ENCODE results near the gene MCM9.
"Not testable (repeated sequence)": the region's sequence is repeated elsewhere in the genome, so short reads cannot be mapped to it uniquely, and the experiment has no call there.

Gene MCM9

GRCh38 chr6:118872726-118873125, 62.2 kb downstream of the MCM9 start:
- Histone ChIP-seq H4K5ac (ENCODE audit: low read length) (no peak overlapping the region), H3K4me2 (ENCODE audit: low read length) (no peak overlapping the region), H3K9ac (ENCODE audit: low read length) (no peak overlapping the region), H2BK15ac (replicated peaks; ENCODE audit: low read depth) (no peak overlapping the region), H3K36me3 (ENCODE audit: control insufficient read depth, insufficient read depth, low read length) (no peaks in the 10 kb centered on the region), H3K23ac (ENCODE audit: low read length) (no peak overlapping the region), H3K4ac (ENCODE audit: low read depth, low read length) (no peak overlapping the region), H3K4me3 (ENCODE audit: low read length) (no peak overlapping the region), H3K4me1 (ENCODE audit: control insufficient read depth, low read depth, low read length) (no peaks in the 10 kb centered on the region), H3K79me1 (ENCODE audit: low read length) (no peaks in the 10 kb centered on the region), H4K8ac (ENCODE audit: low read depth, low read length) (no peak overlapping the region), H3K27ac (ENCODE audit: low read depth, low read length) (no peak overlapping the region), H2BK5ac (ENCODE audit: low read length) (no peak overlapping the region), H2BK120ac (ENCODE audit: low read depth, low read length) (no peak overlapping the region), H3K79me2 (ENCODE audit: control insufficient read depth, insufficient read depth, low read length) (no peaks in the 10 kb centered on the region), H3K27me3 (ENCODE audit: insufficient read depth, low read length, poor library complexity) (no peaks in the 10 kb centered on the region), H2AK5ac (ENCODE audit: low read length) (no peak overlapping the region), H3K18ac (ENCODE audit: low read length) (no peak overlapping the region), H3K56ac (ENCODE audit: low read length) (no peak overlapping the region)
- no CpG with 5 or more reads among the region's 2 CpGs for WGBS (ENCODE audit: extremely low coverage, insufficient coverage, low lambda C conversion rate)
- no peak for DNase-seq

- no peak overlapping the region for H2BK15ac ChIP-seq (replicated peaks; ENCODE audit: low read depth)
- no peaks in the 10 kb centered on the region for H3K79me2 ChIP-seq (ENCODE audit: control insufficient read depth, insufficient read depth, low read length)
- H3K4me2 ChIP-seq (ENCODE audit: low read length): no peak overlapping the region
- no peak overlapping the region for H3K27ac ChIP-seq (ENCODE audit: low read depth, low read length)
- H3K9ac ChIP-seq (ENCODE audit: low read length): no peak overlapping the region
- no peak overlapping the region for H2BK120ac ChIP-seq (ENCODE audit: low read depth, low read length)
- no peak for DNase-seq
- no peak overlapping the region for H3K56ac ChIP-seq (ENCODE audit: low read length)
- no peak overlapping the region for H2AK5ac ChIP-seq (ENCODE audit: low read length)
- no peaks in the 10 kb centered on the region for H3K79me1 ChIP-seq (ENCODE audit: low read length)
- no peaks in the 10 kb centered on the region for H3K4me1 ChIP-seq (ENCODE audit: control insufficient read depth, low read depth, low read length)
- no peak overlapping the region for H3K4ac ChIP-seq (ENCODE audit: low read depth, low read length)
- no peak overlapping the region for H3K4me3 ChIP-seq (ENCODE audit: low read length)
- H3K23ac ChIP-seq (ENCODE audit: low read length): no peak overlapping the region
- no peak overlapping the region for H4K5ac ChIP-seq (ENCODE audit: low read length)
- H4K8ac ChIP-seq (ENCODE audit: low read depth, low read length): no peak overlapping the region
- no peaks in the 10 kb centered on the region for H3K36me3 ChIP-seq (ENCODE audit: control insufficient read depth, insufficient read depth, low read length)
- no peak overlapping the region for H2BK5ac ChIP-seq (ENCODE audit: low read length)
- no peaks in the 10 kb centered on the region for H3K27me3 ChIP-seq (ENCODE audit: insufficient read depth, low read length, poor library complexity)
- H3K18ac ChIP-seq (ENCODE audit: low read length): no peak overlapping the region
Observed at GRCh38 chr6:118872318-118872717, 62.6 kb downstream of the MCM9 start.

GRCh38 chr6:118871331-118871730, 63.6 kb downstream of the MCM9 start:
- WGBS (ENCODE audit: extremely low coverage, insufficient coverage, low lambda C conversion rate): no CpG with 5 or more reads among the region's 5 CpGs

GRCh38 chr6:118869894-118870589, 64.9 kb downstream of the MCM9 start:
- Histone ChIP-seq H3K4me2 (ENCODE audit: low read length) (no peak overlapping the region), H3K18ac (ENCODE audit: low read length) (no peak overlapping the region), H3K23ac (ENCODE audit: low read length) (no peak overlapping the region), H3K56ac (ENCODE audit: low read length) (no peak overlapping the region), H3K4ac (ENCODE audit: low read depth, low read length) (no peak overlapping the region), H2BK120ac (ENCODE audit: low read depth, low read length) (no peak overlapping the region), H3K4me3 (ENCODE audit: low read length) (no peak overlapping the region), H3K9ac (ENCODE audit: low read length) (no peak overlapping the region), H4K8ac (ENCODE audit: low read depth, low read length) (no peak overlapping the region), H3K4me1 (ENCODE audit: control insufficient read depth, low read depth, low read length) (no peaks in the 10 kb centered on the region), H2AK5ac (ENCODE audit: low read length) (no peak overlapping the region), H3K79me2 (ENCODE audit: control insufficient read depth, insufficient read depth, low read length) (no peaks in the 10 kb centered on the region), H4K5ac (ENCODE audit: low read length) (no peak overlapping the region), H2BK5ac (ENCODE audit: low read length) (no peak overlapping the region), H3K27ac (ENCODE audit: low read depth, low read length) (no peak overlapping the region), H3K36me3 (ENCODE audit: control insufficient read depth, insufficient read depth, low read length) (no peaks in the 10 kb centered on the region), H2BK15ac (replicated peaks; ENCODE audit: low read depth) (no peak overlapping the region), H3K79me1 (ENCODE audit: low read length) (no peaks in the 10 kb centered on the region), H3K27me3 (ENCODE audit: insufficient read depth, low read length, poor library complexity) (no peaks in the 10 kb centered on the region)
- no CpG with 5 or more reads among the region's 2 CpGs for WGBS (ENCODE audit: extremely low coverage, insufficient coverage, low lambda C conversion rate)
- DNase-seq: no peak

More at GRCh38 chr6:118871331-118871730, 63.6 kb downstream of the MCM9 start:
- DNase-seq: no peak
- H3K36me3 ChIP-seq (ENCODE audit: control insufficient read depth, insufficient read depth, low read length): no peaks in the 10 kb centered on the region
- no peaks in the 10 kb centered on the region for H3K79me1 ChIP-seq (ENCODE audit: low read length)
- no peak overlapping the region for H2BK5ac ChIP-seq (ENCODE audit: low read length)
- no peak overlapping the region for H2BK120ac ChIP-seq (ENCODE audit: low read depth, low read length)
- no peak overlapping the region for H3K56ac ChIP-seq (ENCODE audit: low read length)
- no peaks in the 10 kb centered on the region for H3K27me3 ChIP-seq (ENCODE audit: insufficient read depth, low read length, poor library complexity)
- H3K4me3 ChIP-seq (ENCODE audit: low read length): no peak overlapping the region
- no peak overlapping the region for H3K4me2 ChIP-seq (ENCODE audit: low read length)
- H2AK5ac ChIP-seq (ENCODE audit: low read length): no peak overlapping the region
- H2BK15ac ChIP-seq (replicated peaks; ENCODE audit: low read depth): no peak overlapping the region
- no peaks in the 10 kb centered on the region for H3K79me2 ChIP-seq (ENCODE audit: control insufficient read depth, insufficient read depth, low read length)
- H4K8ac ChIP-seq (ENCODE audit: low read depth, low read length): no peak overlapping the region
- H3K4ac ChIP-seq (ENCODE audit: low read depth, low read length): no peak overlapping the region
- no peaks in the 10 kb centered on the region for H3K4me1 ChIP-seq (ENCODE audit: control insufficient read depth, low read depth, low read length)
- H3K9ac ChIP-seq (ENCODE audit: low read length): no peak overlapping the region
- no peak overlapping the region for H3K18ac ChIP-seq (ENCODE audit: low read length)
- H3K23ac ChIP-seq (ENCODE audit: low read length): no peak overlapping the region
- no peak overlapping the region for H4K5ac ChIP-seq (ENCODE audit: low read length)
- H3K27ac ChIP-seq (ENCODE audit: low read depth, low read length): no peak overlapping the region

GRCh38 chr6:118869350-118869749, 65.6 kb downstream of the MCM9 start:
- Histone ChIP-seq H3K27me3 (ENCODE audit: insufficient read depth, low read length, poor library complexity) (no peaks in the 10 kb centered on the region), H2AK5ac (ENCODE audit: low read length) (no peak overlapping the region), H3K56ac (ENCODE audit: low read length) (no peak overlapping the region), H3K4me3 (ENCODE audit: low read length) (no peak overlapping the region), H2BK5ac (ENCODE audit: low read length) (no peak overlapping the region), H2BK120ac (ENCODE audit: low read depth, low read length) (no peak overlapping the region), H3K18ac (ENCODE audit: low read length) (no peak overlapping the region), H3K9ac (ENCODE audit: low read length) (no peak overlapping the region), H3K79me2 (ENCODE audit: control insufficient read depth, insufficient read depth, low read length) (no peaks in the 10 kb centered on the region), H3K4me2 (ENCODE audit: low read length) (no peak overlapping the region), H3K4me1 (ENCODE audit: control insufficient read depth, low read depth, low read length) (no peaks in the 10 kb centered on the region), H2BK15ac (replicated peaks; ENCODE audit: low read depth) (no peak overlapping the region), H4K8ac (ENCODE audit: low read depth, low read length) (no peak overlapping the region), H3K23ac (ENCODE audit: low read length) (no peak overlapping the region), H3K27ac (ENCODE audit: low read depth, low read length) (no peak overlapping the region), H4K5ac (ENCODE audit: low read length) (no peak overlapping the region), H3K4ac (ENCODE audit: low read depth, low read length) (no peak overlapping the region), H3K36me3 (ENCODE audit: control insufficient read depth, insufficient read depth, low read length) (no peaks in the 10 kb centered on the region), H3K79me1 (ENCODE audit: low read length) (no peaks in the 10 kb centered on the region)
- no CpG with 5 or more reads among the region's 2 CpGs for WGBS (ENCODE audit: extremely low coverage, insufficient coverage, low lambda C conversion rate)
- DNase-seq: no peak

DNA sequence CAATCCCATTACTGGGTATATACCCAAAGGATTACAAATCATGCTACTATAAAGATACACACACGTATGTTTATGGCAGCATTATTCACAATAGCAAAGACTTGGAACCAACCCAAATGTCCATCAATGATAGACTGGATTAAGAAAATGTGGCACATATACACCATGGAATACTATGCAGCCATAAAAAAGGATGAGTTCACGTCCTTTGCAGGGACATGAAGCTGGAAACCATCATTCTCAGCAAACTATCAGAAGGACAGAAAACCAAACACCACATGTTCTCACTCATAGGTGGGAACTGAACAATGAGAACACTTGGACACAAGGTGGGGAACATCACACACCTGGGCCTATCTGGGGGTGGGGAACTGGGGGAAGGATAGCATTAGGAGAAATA, 66.1 kb downstream of the MCM9 start:
- not testable (repeated sequence) for H3K56ac ChIP-seq (ENCODE audit: low read length); H2BK5ac ChIP-seq (ENCODE audit: low read length); H3K27ac ChIP-seq (ENCODE audit: low read depth, low read length); H3K27me3 ChIP-seq (ENCODE audit: insufficient read depth, low read length, poor library complexity); H3K79me1 ChIP-seq (ENCODE audit: low read length); DNase-seq; H4K8ac ChIP-seq (ENCODE audit: low read depth, low read length); H3K79me2 ChIP-seq (ENCODE audit: control insufficient read depth, insufficient read depth, low read length); H3K18ac ChIP-seq (ENCODE audit: low read length); H3K4ac ChIP-seq (ENCODE audit: low read depth, low read length); H2BK15ac ChIP-seq (replicated peaks; ENCODE audit: low read depth); H2AK5ac ChIP-seq (ENCODE audit: low read length); H3K4me1 ChIP-seq (ENCODE audit: control insufficient read depth, low read depth, low read length); H3K36me3 ChIP-seq (ENCODE audit: control insufficient read depth, insufficient read depth, low read length); H3K9ac ChIP-seq (ENCODE audit: low read length); H2BK120ac ChIP-seq (ENCODE audit: low read depth, low read length); H3K4me2 ChIP-seq (ENCODE audit: low read length); H4K5ac ChIP-seq (ENCODE audit: low read length); H3K23ac ChIP-seq (ENCODE audit: low read length); H3K4me3 ChIP-seq (ENCODE audit: low read length)
- WGBS (ENCODE audit: extremely low coverage, insufficient coverage, low lambda C conversion rate): no CpG with 5 or more reads among the region's 2 CpGs

Measured in mesendoderm (in vitro differentiated cells).